Stimulated activated CD4-positive, alpha-beta T cell treated with anti-CD3 and anti-CD28 coated beads, Interleukin-4, amount 100 ng/mL, for 24 hours (primary cell): ENCODE results near the gene PCDHB11.
"Not testable (repeated sequence)": the region's sequence is repeated elsewhere in the genome, so short reads cannot be mapped to it uniquely, and the experiment has no call there.

Source experiments
- DNase-seq: peaks from one replicate; pipeline ENCODE4 v3.0.0-alpha.2; 2020

Gene PCDHB11

DNA sequence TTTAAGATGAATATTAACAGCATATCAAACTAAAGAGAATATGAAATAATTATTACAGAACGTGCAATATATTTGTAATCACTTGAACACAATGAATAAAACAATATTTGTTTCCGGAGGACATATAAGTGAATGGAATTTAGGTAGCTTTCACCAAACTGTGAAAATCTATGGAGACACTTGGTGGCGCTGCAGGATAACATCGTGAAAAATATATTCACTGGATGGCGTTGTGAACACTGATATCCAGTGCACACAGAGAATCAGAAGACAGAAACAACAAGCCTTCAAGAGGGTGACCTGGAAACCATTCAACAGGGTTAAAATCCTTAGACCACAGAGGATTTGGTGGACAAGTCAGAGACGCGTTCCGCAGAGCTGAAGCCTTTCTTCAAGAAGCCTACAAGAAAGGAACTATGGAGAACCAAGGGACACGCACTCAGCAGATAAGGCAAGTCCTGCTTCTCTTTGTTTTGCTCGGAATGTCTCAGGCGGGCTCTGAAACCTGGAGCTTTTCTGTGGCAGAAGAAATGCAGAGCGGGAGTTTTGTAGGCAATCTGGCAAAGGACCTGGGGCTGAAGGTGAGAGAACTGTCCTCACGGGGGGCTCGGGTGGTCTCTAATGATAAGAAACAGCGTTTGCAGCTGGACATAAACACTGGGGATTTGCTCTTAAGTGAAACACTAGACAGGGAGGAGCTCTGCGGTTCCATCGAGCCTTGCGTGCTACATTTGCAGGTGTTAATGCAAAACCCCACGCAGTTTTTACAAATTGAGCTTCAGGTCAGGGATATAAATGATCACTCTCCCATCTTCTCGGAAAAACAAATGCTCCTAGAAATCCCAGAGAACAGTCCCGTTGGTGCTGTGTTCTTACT, at the start of gene PCDHB11:
Gene PCDHB11 (plus strand): TSS at position 269 of the 877 bp plus-strand sequence. CDS start 148 bp downstream, at position 417.
- no peak for DNase-seq

DNA sequence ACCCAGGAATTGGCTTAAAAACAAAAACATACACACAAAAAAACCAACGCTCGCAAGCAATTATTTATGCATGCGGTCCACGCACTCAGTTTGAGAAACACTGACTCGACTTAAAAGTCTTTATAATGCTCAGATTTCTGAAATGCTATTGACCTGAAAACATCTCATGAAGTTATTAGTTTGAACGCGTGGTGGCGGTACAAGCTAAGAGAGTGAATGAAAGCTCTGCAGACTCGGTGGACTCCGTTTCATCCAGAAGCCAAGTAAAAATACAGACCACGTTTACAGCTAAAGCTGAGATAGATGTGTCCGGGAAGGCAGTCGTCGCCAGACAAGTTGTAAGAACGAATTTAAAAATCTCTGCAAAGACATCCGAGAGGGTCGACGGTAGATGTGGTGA, 49.6 kb upstream of the PCDHB11 start, which contains the start of gene PCDHB6:
Gene PCDHB6 (plus strand): TSS at position 246 of the 400 bp plus-strand sequence. CDS start 201 bp downstream, outside the sequence.
- no peak for DNase-seq

- DNase-seq: no peak
Observed at GRCh38 chr5:141150224-141150992, 49.0 kb upstream of the PCDHB11 start.

DNA sequence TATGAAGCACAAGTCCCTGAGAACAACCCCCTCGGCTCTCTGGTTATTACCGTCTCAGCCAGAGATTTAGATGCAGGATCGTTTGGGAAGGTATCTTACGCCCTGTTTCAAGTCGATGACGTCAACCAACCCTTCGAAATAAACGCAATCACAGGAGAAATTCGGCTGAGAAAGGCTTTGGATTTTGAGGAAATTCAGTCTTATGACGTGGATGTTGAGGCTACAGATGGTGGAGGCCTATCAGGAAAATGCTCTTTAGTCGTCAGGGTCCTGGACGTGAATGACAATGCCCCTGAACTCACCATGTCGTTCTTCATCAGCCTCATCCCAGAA, 48.5 kb upstream of the PCDHB11 start:
- no peak for DNase-seq

DNA sequence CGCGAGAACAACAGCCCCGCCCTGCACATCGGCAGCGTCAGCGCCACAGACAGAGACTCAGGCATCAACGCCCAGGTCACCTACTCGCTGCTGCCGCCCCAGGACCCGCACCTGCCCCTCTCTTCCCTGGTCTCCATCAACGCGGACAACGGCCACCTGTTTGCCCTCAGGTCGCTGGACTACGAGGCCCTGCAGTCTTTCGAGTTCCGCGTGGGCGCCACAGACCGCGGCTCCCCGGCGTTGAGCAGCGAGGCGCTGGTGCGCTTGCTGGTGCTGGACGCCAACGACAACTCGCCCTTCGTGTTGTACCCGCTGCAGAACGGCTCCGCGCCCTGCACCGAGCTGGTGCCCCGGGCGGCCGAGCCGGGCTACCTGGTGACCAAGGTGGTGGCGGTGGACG, 47.8 kb upstream of the PCDHB11 start:
- not testable (repeated sequence) for DNase-seq

GRCh38 chr5:141152096-141152495, 47.3 kb upstream of the PCDHB11 start:
- DNase-seq: not testable (repeated sequence)

DNA sequence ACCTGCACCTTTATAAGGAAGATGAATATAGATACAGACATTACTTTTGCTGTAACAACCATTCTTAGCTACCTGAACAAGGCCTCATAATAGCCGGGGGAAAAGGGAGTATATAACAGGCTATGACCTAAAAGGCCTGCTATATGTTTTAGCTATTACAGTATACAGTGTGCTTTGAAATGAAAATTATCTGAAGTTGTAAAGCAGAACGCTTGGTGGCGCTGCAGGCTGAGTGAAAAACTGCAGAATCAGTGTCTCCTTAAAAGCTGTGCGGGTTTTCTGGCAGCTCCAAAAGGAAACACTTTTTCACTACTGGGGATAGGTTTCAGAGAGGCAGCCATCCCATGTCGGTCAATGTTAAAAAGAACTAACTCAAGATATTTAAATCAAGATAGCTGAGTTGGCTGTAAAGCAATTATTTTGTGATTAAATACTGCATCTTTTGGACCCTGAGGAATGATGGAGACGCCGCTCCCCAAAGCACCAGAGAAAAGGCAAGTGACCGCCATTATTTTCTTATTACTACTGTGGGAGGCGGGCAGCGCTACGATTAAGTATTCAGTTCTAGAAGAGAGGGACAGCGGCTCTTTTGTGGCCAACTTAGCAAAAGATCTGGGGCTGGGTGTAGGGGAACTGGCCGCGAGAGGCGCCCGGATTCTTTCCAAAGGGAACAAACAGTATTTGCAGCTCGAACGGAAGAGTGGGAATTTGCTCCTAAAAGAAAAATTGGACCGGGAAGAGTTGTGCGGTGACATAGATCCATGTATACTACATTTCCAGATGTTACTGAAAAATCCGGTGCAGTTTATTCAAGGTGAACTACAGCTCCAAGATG, 43.7 kb upstream of the PCDHB11 start:
- no peak for DNase-seq

DNA sequence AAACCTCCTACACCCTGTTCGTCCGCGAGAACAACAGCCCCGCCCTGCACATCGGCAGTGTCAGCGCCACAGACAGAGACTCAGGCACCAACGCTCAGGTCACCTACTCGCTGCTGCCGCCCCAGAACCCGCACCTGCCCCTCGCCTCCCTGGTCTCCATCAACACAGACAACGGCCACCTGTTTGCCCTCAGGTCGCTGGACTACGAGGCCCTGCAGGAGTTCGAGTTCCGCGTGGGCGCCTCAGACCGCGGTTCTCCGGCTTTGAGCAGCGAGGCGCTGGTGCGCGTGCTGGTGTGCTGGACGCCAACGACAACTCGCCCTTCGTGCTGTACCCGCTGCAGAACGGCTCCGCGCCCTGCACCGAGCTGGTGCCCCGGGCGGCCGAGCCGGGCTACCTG, 42.1 kb upstream of the PCDHB11 start:
- DNase-seq: not testable (repeated sequence)

GRCh38 chr5:141157901-141158300, 41.5 kb upstream of the PCDHB11 start:
- not testable (repeated sequence) for DNase-seq

- peak; percentile 17 for DNase-seq
Observed at GRCh38 chr5:141172381-141173204, 26.8 kb upstream of the PCDHB11 start, which contains the start of gene PCDHB7. Gene PCDHB7, plus strand, starts transcription at chr5:141172644. Its CDS starts 192 bp downstream, at chr5:141172836.

DNA sequence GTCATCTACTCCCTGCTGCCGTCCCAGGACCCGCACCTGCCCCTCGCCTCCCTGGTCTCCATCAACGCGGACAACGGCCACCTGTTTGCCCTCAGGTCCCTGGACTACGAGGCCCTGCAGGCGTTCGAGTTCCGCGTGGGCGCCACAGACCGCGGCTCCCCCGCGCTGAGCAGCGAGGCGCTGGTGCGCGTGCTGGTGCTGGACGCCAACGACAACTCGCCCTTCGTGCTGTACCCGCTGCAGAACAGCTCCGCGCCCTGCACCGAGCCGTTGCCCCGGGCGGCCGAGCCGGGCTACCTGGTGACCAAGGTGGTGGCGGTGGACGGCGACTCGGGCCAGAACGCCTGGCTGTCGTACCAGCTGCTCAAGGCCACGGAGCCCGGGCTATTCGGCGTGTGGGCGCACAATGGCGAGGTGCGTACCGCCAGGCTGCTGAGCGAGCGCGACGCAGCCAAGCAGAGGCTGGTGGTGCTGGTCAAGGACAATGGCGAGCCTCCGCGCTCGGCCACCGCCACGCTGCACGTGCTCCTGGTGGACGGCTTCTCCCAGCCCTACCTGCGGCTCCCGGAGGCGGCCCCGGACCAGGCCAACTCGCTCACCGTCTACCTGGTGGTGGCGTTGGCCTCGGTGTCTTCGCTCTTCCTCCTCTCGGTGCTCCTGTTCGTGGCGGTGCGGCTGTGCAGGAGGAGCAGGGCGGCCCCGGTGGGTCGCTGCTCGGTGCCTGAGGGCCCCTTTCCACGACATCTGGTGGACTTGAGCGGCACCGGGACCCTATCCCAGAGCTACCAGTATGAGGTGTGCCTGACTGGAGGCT, 24.9 kb upstream of the PCDHB11 start:
- DNase-seq: not testable (repeated sequence)

- no peak for DNase-seq
Observed at GRCh38 chr5:141175933-141176332, 23.5 kb upstream of the PCDHB11 start.

DNA sequence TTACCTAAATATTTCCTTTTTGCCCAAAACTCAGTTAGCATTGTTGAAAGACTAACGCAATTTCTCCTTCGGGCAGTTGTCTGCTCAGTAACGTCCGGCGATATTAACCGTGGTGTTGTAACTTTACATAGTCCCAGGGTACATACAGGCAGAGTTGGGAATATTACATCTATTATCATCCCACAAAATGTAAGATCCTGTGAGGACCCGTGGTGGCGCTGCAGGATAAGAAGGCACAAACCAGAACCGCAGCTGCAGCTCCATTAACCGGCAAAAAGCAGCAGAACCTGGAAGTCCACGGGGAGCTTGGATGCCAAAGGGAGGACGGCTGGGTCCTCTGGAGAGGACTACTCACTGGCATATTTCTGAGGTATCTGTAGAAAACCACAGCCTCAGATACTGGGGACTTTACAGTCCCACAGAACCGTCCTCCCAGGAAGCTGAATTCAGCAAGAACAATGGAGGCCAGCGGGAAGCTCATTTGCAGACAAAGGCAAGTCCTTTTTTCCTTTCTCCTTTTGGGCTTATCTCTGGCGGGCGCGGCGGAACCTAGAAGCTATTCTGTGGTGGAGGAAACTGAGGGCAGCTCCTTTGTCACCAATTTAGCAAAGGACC, 21.7 kb upstream of the PCDHB11 start, which contains the start of gene PCDHB8:
Gene PCDHB8 (plus strand): TSS at position 214 of the 615 bp plus-strand sequence. CDS start 245 bp downstream, at position 459.
- DNase-seq: not testable (repeated sequence)

DNA sequence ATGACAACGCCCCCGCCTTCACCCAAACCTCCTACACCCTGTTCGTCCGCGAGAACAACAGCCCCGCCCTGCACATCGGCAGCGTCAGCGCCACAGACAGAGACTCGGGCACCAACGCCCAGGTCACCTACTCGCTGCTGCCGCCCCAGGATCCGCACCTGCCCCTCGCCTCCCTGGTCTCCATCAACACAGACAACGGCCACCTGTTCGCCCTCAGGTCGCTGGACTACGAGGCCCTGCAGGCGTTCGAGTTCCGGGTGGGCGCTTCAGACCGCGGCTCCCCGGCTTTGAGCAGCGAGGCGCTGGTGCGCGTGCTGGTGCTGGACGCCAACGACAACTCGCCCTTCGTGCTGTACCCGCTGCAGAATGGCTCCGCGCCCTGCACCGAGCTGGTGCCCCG, 20.1 kb upstream of the PCDHB11 start:
- not testable (repeated sequence) for DNase-seq

DNA sequence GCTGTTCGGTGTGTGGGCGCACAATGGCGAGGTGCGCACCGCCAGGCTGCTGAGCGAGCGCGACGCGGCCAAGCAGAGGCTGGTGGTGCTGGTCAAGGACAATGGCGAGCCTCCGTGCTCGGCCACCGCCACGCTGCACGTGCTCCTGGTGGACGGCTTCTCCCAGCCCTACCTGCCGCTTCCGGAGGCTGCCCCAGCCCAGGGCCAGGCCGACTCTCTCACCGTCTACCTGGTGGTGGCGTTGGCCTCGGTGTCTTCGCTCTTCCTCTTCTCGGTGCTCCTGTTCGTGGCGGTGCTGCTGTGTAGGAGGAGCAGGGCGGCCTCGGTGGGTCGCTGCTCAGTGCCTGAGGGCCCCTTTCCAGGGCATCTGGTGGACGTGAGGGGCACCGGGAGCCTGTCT, 19.6 kb upstream of the PCDHB11 start:
- not testable (repeated sequence) for DNase-seq

- DNase-seq: no peak
Observed at GRCh38 chr5:141180313-141180712, 19.1 kb upstream of the PCDHB11 start.

DNA sequence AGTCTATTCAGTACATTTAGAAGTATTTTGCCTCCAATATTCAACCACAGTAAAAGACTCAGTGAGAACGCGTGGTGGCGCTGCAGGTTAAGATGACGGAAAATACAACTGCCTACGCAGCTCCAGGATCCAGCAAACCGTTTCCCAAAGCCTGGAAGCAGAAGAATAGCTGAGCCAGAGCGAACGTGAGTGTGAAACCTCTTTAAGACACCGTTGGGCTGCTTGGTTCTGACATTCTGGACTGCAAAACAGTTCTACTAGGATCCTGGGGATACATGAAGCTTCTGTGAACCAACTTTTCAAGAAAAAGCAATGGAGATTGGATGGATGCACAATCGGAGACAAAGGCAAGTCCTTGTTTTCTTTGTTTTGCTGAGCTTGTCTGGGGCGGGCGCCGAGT, 17.2 kb upstream of the PCDHB11 start, which contains the start of gene PCDHB16:
Gene PCDHB16 (plus strand): TSS at position 140 of the 400 bp plus-strand sequence. CDS start 173 bp downstream, at position 313.
- DNase-seq: no peak

DNA sequence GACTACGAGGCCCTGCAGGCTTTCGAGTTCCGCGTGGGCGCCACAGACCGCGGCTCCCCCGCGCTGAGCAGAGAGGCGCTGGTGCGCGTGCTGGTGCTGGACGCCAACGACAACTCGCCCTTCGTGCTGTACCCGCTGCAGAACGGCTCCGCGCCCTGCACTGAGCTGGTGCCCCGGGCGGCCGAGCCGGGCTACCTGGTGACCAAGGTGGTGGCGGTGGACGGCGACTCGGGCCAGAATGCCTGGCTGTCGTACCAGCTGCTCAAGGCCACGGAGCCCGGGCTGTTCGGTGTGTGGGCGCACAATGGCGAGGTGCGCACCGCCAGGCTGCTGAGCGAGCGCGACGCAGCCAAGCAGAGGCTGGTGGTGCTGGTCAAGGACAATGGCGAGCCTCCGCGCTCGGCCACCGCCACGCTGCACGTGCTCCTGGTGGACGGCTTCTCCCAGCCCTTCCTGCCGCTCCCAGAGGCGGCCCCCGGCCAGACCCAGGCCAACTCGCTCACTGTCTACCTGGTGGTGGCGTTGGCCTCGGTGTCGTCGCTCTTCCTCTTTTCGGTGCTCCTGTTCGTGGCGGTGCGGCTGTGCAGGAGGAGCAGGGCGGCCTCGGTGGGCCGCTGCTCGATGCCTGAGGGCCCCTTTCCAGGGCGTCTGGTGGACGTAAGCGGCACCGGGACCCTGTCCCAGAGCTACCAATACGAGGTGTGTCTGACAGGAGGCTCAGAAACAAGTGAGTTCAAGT, 15.1 kb upstream of the PCDHB11 start:
- not testable (repeated sequence) for DNase-seq

DNA sequence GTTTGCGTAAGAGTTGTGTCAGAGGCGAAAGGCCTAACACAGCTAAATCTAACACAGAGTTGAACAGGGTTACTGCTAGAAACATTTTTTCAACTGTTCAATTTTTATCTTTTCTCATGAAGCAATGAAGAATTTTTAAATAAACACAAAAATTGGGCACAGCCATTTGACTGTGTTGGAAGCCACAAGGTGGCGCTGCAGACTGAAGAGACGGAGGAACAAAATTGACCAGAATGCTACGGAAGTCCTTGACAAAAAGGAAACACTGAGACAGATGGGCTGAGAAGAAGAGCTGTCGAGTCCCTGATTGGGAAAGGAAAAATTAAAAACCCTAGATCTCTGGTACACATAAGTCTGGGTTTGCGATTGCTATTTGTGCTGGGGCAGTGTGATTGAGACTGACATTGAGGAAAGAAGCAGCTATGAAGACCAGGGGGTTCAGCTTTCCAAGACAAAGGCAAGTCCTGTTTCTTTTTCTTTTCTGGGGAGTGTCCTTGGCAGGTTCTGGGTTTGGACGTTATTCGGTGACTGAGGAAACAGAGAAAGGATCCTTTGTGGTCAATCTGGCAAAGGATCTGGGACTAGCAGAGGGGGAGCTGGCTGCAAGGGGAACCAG, 12.4 kb upstream of the PCDHB11 start, which contains the start of gene PCDHB9:
Gene PCDHB9 (plus strand): TSS at position 265 of the 616 bp plus-strand sequence. CDS start 158 bp downstream, at position 423.
- peak; percentile 28 for DNase-seq
